Stimulated activated CD4-positive, alpha-beta T cell treated with anti-CD3 and anti-CD28 coated beads, Interleukin-4, amount 100 ng/mL, for 48 hours (primary cell): ENCODE measurements around the gene CLNK.

Experiments used
- DNase-seq, 2 donors: peaks; one replicate each; pipeline ENCODE4 v3.0.0-alpha.2; 2020; ENCODE audit warnings: low read depth in 2 of 2

Gene CLNK, protein sequence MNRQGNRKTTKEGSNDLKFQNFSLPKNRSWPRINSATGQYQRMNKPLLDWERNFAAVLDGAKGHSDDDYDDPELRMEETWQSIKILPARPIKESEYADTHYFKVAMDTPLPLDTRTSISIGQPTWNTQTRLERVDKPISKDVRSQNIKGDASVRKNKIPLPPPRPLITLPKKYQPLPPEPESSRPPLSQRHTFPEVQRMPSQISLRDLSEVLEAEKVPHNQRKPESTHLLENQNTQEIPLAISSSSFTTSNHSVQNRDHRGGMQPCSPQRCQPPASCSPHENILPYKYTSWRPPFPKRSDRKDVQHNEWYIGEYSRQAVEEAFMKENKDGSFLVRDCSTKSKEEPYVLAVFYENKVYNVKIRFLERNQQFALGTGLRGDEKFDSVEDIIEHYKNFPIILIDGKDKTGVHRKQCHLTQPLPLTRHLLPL

DNA sequence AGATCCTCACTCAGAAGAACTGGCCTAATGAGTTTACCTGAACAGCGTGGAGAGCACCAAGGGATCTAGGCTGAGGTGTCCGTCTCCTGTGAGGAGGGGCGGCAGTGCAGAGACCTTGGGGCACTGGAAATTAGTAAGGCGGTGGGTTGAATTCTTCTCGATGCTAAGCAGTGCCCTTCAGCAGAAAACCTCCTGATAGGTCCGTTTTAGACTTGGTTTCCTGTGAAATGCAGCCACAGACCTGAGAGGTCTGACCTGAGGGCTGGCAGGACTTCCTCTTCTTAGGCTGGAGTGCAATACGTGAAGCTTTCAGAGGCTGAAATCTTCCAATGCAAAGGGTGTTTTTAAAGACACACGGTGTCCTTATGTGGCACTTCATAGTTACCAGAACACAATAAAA lies at the start of gene CLNK:
Gene CLNK, minus strand, starts transcription at position 138 of the 400 bp plus-strand sequence. CDS start 16,899 bp downstream, outside the sequence.
- DNase-seq: no peak

DNA sequence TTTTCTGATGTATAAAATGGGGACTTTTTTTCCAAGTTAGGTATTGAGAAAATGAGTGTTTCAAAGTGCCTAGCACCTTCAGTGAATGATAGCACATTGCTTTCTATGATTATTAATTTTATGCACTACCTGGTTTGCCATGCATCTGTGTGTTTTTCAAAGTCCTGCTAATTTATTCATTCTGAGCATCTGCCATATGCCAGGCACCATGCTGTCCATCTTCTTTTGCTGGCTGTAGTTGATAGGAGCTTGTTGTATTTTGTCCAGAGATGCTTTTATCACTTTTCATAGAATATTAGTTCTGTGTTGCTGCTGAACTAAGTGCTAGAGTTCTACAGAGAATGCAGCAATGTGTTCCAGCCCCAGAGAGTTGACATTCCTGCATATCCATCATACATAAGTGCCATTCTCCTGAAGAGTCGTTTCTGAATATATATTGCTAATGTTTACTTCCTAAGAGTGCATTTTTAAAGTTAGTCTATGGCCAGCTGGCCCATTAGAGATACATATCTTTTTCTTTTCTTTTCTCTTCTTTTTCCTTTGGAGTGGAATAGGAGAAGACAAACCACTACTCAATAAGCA lies 49.0 kb upstream of the CLNK start:
- DNase-seq: no peak

DNA sequence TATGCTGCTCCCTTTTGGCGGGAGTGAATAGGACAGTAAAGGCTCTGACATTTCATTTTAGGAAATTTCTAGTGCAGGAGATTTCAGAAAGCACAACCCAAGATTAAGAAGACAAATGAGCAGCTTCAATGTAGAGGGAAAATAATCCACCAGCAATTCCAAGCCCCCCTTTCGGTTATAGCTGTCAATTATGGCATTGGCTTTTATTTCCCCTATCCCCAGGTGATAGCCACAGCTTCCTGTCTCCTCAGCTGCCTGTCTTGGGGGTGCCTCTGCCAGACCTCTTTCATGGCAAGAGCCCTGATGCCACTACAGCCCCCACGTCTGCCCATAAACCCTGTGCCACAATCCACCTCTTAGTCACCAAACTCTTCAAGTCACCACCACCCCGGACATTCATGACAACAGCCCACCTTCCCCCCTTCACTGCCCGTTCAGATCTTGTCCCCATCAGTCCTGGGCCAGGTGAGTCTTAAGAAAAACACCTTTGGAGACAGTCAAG lies 48.4 kb upstream of the CLNK start:
- peak in 1 of 2 donors; percentile 2 for DNase-seq

DNA sequence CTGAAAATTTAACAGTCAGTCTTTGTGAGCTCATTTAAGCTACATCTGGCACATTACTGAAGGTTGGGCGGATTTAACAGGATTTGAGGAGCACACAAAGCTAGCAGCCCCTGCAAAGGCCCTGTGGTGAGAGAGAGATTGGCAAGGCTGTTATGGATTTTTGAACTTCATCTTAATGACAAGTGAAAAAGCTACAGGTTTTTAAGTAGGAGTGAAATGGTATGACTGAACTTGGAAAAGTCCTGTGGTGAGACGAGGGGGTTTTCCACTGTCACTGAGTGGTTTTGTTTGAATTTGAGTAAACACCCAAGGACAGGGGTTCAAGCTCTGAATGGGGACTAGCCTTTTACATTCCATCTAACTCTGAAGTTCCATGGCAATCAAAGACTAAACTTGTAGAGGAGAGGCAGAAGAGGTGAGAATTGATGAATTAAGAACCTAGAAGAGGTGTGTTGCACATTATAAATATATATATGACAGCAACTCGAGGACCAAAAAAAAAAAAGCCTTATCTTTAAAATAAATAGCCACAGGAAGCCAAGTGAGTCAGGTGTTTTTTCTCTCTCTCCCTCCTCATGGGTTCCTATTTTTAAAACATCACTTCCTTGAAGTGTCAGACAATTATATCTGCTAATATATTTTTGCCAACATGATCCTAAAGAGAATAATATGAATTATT lies 47.8 kb upstream of the CLNK start:
- no peak for DNase-seq

DNA sequence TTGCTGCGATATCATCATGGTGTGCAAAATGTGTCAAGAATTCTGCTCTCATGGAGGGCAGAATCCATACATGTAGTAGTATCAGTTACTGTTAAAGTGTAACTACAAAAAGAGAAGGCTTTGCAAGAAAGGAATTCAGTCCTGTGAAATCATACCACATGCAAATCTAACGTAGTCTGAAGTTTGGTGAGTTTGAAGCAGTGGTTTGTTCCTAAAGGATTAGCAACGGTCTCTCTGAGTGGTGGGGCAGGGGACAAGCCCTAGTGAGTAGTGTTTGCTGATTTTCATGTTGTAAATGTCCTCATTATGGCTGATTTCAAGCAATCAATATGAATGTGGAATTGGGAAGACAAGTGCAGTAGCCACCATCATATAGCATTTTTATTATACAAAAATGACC lies 47.1 kb upstream of the CLNK start:
- DNase-seq: no peak

DNA sequence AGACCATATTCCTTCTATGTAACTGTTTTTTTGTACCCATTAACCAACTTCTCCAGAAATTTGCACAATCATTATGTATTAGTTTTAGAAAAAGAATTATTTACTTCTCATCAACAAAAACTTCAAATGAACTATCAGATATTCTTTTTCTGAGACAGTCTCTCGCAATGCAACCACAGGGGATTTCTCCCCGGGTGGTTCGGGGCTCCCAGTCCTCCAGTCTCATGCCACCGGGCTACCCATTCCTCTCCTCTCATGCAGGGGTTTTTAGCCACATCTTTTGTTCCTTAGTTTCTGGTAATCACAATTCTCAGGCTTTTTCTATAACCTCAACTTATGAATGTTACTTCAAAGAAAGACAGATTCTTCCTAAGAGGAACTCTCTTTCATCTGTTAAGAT lies 46.6 kb upstream of the CLNK start:
- no peak for DNase-seq

GRCh38 chr4:10730590-10730989 lies 46.0 kb upstream of the CLNK start:
- DNase-seq: no peak

- DNase-seq: peak in 1 of 2 donors; percentile 1
Measured at GRCh38 chr4:10730019-10730418, 45.5 kb upstream of the CLNK start.

- no peak for DNase-seq
Measured at GRCh38 chr4:10729366-10729765, 44.8 kb upstream of the CLNK start.

DNA sequence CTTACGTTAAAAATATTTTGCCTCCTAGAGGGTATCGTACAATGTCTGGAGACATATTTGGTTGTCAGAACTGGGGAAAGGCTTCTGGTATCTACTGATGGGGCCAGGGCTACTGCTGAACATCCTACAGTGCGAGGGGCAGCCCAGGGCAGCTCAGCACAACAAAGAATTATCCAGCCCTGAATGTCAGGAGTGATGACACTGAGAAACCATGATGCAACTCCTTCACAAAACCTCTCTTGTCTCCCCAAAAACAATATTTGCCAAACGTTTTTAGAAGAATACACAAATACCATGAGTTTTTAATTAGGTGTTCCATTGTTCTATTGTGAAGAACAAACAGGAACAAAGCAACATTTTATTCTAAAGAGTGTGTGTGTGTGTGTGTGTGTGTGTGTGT lies 43.4 kb upstream of the CLNK start:
- no peak for DNase-seq

- no peak for DNase-seq
Measured at GRCh38 chr4:10727140-10727880, 42.7 kb upstream of the CLNK start.

DNA sequence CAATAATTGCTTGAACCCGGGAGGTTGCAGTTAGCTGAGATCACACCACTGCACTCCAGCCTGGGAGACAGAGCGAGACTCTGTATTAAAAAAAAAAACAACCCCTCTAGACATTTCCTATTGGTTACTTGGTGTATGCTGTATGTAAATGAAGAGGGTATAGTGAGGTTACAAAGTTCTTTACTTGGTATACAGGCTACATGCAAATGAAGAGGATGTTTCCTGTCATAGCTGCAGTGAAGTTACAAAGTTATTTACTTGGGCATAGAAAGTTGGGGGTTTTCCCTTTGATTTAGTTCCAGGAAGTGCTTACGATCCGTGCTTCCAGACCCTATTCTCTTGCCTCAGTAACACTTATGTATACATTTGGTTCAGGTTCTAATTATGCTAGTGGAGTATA lies 38.4 kb upstream of the CLNK start:
- DNase-seq: no peak

DNA sequence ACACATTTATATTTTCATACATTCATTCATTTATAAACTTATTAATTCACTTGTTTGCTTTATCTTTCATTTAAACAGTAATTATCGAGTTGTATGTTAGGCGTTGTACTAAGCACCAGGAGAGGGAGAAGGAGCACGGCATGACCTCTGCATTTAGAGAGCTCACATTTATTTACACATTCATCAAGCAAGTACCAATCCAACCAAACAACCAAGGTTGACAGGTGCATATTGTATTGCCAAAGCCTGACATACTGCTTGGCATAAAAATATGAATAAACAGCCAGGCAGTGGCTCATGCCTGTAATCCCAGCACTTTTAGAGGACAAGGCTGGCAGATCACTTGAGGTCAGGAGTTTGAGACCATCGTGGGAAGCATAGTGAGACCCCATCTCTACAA lies 37.0 kb upstream of the CLNK start:
- DNase-seq: no peak

- no peak for DNase-seq
Measured at GRCh38 chr4:10716163-10716562, 31.6 kb upstream of the CLNK start.

- DNase-seq: no peak
Measured at GRCh38 chr4:10715696-10716095, 31.1 kb upstream of the CLNK start.

DNA sequence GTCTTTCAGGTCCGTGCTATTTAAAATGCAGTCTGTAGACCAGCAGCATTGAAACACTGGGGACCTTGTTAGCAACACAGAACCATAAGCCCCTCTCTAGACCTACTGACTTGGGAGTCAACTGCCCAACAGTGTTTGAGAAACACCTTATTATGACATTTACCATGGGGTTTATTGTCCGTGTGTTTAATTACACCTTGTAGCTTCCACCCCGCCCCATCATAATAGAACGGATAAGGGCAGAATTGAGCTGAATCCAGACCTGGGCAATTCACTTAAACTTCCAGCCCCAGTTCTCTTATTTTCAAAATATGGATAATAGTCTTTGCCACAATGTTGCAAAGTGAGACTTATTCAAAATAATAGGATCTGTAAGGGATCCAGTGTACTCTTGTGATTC lies 30.6 kb upstream of the CLNK start:
- no peak for DNase-seq

DNA sequence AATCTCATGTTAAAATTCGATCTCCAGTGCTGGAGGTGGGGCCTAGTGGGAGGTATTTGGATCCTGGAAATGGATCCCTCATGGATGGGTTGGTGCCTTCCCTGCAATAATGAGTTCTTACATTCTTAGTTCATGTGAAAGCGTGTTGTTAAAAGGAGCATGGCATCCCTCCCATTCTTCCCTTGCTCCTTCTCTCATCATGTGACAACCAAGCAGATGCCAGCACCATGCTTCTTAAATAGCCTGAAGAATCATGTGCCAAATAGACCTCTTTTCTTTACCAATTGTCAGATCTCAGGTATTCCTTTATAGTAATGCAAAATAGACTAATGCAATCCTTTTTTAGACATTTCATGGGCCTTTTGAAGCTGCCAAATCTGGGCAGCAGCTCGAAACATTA lies 29.0 kb upstream of the CLNK start:
- DNase-seq: no peak

DNA sequence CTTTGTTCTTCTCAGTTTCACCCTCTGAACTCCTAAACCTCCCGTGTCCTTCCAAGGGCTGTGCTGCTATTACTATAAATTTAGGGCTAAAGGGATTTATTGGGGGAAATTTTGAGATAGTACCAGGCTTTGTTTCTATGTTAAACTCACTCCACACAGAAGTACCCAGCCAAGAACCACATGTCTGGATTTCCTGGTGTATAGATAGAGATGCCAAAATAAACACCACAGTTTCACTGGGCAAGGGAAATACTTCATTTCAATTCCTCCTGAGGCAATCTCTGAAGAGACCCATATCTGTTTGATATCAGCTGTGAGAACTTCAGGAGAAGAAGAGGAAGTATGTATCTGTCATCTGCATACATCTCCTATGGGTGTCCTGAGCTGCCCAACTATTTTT lies 21.7 kb upstream of the CLNK start:
- no peak for DNase-seq

DNA sequence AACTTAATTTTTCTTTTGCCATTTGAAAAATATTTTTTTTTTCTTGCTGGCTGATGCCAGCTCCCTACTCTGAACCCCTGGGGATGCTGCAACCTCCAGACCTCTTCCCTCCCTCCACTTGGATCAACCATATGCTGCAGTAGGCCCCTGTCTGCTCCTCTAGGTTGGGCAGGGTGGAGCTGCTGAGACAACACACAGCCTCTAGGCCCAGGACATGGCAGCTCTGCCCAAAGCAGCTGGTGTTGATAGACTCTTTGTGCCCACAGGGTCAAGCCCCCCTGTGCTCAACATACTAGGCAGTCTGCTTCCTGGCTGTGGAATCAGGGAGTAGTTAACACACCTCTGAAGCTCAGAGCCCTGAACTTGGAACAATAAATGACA lies 19.9 kb upstream of the CLNK start:
- no peak for DNase-seq

DNA sequence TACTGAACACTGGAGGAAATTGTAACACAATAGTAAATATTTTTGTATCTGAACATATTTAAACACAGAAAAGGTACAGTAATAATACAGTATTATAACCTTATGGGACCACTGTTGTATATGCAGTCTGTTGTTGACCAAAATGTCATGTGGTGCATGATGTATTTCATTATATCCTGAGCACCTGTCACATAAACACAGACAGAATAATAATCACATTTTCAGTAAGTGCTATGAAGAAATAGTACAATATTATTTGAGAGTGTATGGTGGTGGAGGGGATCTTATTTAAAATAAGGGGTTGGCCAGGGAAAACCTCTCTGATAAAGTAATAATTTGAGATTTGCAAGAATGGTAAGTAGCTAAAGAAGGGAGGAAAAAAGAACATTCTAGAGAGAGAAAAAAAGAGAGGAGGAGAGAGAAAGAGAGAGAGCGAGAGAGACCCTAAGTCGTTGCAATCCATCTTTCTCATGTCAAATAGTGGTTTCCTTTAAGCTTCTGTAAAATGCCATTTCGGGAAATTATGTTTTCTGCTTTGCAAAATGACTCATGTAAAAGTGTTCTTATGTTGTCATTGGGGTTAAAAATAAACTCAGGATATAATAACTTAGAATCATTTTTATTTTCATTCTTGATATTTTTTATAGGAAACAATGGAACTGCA lies 19.3 kb upstream of the CLNK start:
- no peak for DNase-seq

GRCh38 chr4:10703156-10703555 lies 18.6 kb upstream of the CLNK start:
- DNase-seq: no peak
